ENCODE data around the gene SCGB1C1. TPM values are rescaled to one million over a fixed set of nuclear protein-coding genes. Genes with fewer than 3 reads are reported as not detected.
"Not testable (repeated sequence)": the region's sequence is repeated elsewhere in the genome, so short reads cannot be mapped to it uniquely, and the experiment has no call there.

Gene SCGB1C1
- 1 to 10 TPM in 1 of 4 donors, under 1 TPM in 1, not detected in 2; 0.83 to 1.3 TPM for polyA plus RNA-seq (ENCODE audit: insufficient read length in 4 of 4)

GRCh38 chr11:192674-193128 is at the start of gene SCGB1C1:
TSS of gene SCGB1C1 (plus strand) at chr11:193078. CDS start at chr11:193100, 22 bp downstream.
- not testable (repeated sequence) for DNase-seq (ENCODE audit: low read depth in 4 of 4, low spot score in 3 of 4)

- DNase-seq (ENCODE audit: low read depth in 4 of 4, low spot score in 3 of 4): not testable (repeated sequence)
These were observed 12.6 kb upstream of the SCGB1C1 start for GRCh38 chr11:180242-180641.

GRCh38 chr11:189200-189783 is 3.6 kb upstream of the SCGB1C1 start:
- DNase-seq (ENCODE audit: low read depth in 4 of 4, low spot score in 3 of 4): not testable (repeated sequence)

GRCh38 chr11:189843-190311 is 3.0 kb upstream of the SCGB1C1 start:
- not testable (repeated sequence) for DNase-seq (ENCODE audit: low read depth in 4 of 4, low spot score in 3 of 4)

GRCh38 chr11:190546-190945 is 2.3 kb upstream of the SCGB1C1 start:
- DNase-seq (ENCODE audit: low read depth in 4 of 4, low spot score in 3 of 4): not testable (repeated sequence)

GRCh38 chr11:191490-192478 is 1.1 kb upstream of the SCGB1C1 start:
- DNase-seq (ENCODE audit: low read depth in 4 of 4, low spot score in 3 of 4): not testable (repeated sequence)

GRCh38 chr11:193481-193880 is 603 bp downstream of the SCGB1C1 start:
- not testable (repeated sequence) for DNase-seq (ENCODE audit: low read depth in 4 of 4, low spot score in 3 of 4)

GRCh38 chr11:196786-197731 is 4.2 kb downstream of the SCGB1C1 start:
- no peak for DNase-seq (ENCODE audit: low read depth in 4 of 4, low spot score in 3 of 4)

- no peak for DNase-seq (ENCODE audit: low read depth in 4 of 4, low spot score in 3 of 4)
These were observed 4.9 kb downstream of the SCGB1C1 start for GRCh38 chr11:197741-198235.

- no peak for DNase-seq (ENCODE audit: low read depth in 4 of 4, low spot score in 3 of 4)
These were observed 5.4 kb downstream of the SCGB1C1 start for GRCh38 chr11:198236-198806.

GRCh38 chr11:199004-199581 is 6.2 kb downstream of the SCGB1C1 start:
- no peak for DNase-seq (ENCODE audit: low read depth in 4 of 4, low spot score in 3 of 4)

- no peak for DNase-seq (ENCODE audit: low read depth in 4 of 4, low spot score in 3 of 4)
These were observed 6.9 kb downstream of the SCGB1C1 start for GRCh38 chr11:199782-200181.

GRCh38 chr11:200224-201003 is 7.5 kb downstream of the SCGB1C1 start:
- DNase-seq (ENCODE audit: low read depth in 4 of 4, low spot score in 3 of 4): no peak

GRCh38 chr11:201966-202365 is 9.1 kb downstream of the SCGB1C1 start:
- DNase-seq (ENCODE audit: low read depth in 4 of 4, low spot score in 3 of 4): no peak

GRCh38 chr11:202490-202889 is 9.6 kb downstream of the SCGB1C1 start:
- no peak for DNase-seq (ENCODE audit: low read depth in 4 of 4, low spot score in 3 of 4)

GRCh38 chr11:203056-203944 is 10.4 kb downstream of the SCGB1C1 start:
- no peak for DNase-seq (ENCODE audit: low read depth in 4 of 4, low spot score in 3 of 4)

GRCh38 chr11:203945-204586 is 11.2 kb downstream of the SCGB1C1 start:
- DNase-seq (ENCODE audit: low read depth in 4 of 4, low spot score in 3 of 4): no peak
